B cell (primary cell): ENCODE data around the gene DLAT. TPM values are rescaled to one million over a fixed set of nuclear protein-coding genes. Genes with fewer than 3 reads are reported as not detected.

Source experiments
- ATAC-seq: fragments of 200-7000 bp; cut with Tn5 transposase; one replicate; pipeline ENCODE4 v1.10.0; 2021; ENCODE audit warnings: low read depth, mild to moderate bottlenecking, moderate number of reproducible peaks, moderate library complexity
- CTCF ChIA-PET: fragments of 350-600 bp; sonication (Branson Sonifier 250); formaldehyde crosslinking; loops from one replicate; lab custom pipeline; 2021; ENCODE audit warnings: antibody characterized with exemption, inconsistent platforms; lab: Charles Lee
- POLR2A ChIA-PET: fragments of 350-600 bp; sonication (Branson Sonifier 250); formaldehyde crosslinking; loops from one replicate; lab custom pipeline; 2021; ENCODE audit warnings: antibody characterized with exemption; lab: Charles Lee
- DNase-seq: peaks from one replicate; pipeline ENCODE4 v3.0.0; 2013
- H2AFZ ChIP-seq: 2 replicates; pipeline ENCODE4 v1.6.1; 2012; ENCODE audit warnings: mild to moderate bottlenecking, low read depth, low read length; ENCODE audit not compliant: insufficient read depth, poor library complexity, severe bottlenecking
- H3K27ac ChIP-seq, 2 donors: 1 replicate in 1 of 2; 2 replicates in 1 of 2; pipeline ENCODE4 v1.5.1; 2012 to 2013; ENCODE audit warnings: low read length in 2 of 2, mild to moderate bottlenecking in 2 of 2, moderate library complexity in 1 of 2
- H3K27me3 ChIP-seq, 4 experiments: fragments of 200-600 bp in 1 of 4; sonication (generic) in 1 of 4; replicated peaks in 1 of 4; 1 replicate in 2 of 4; 2 replicates in 2 of 4; pipeline versions ENCODE4 v1.6.1 to v1.7.0; 2013 to 2016; ENCODE audit warnings: low read length in 3 of 4, mild to moderate bottlenecking in 2 of 4, mixed read lengths in 1 of 4, moderate library complexity in 1 of 4; ENCODE audit not compliant: insufficient read depth in 4 of 4, control insufficient read depth in 3 of 4; ENCODE audit errors: control extremely low read depth in 1 of 4
- H3K36me3 ChIP-seq, 2 experiments: replicated peaks in 1 of 2; 1 replicate in 1 of 2; 2 replicates in 1 of 2; pipeline versions ENCODE4 v1.6.1 to v1.7.1; 2013; ENCODE audit warnings: low read length in 1 of 2; ENCODE audit not compliant: insufficient read depth in 2 of 2, control insufficient read depth in 1 of 2; ENCODE audit errors: control extremely low read depth in 1 of 2, extremely low read depth in 1 of 2
- H3K4me1 ChIP-seq, 2 donors: fragments of 200-600 bp in 1 of 2; sonication (generic) in 1 of 2; 1 replicate in 1 of 2; 2 replicates in 1 of 2; pipeline versions ENCODE4 v1.5.1 to v1.6.1; 2013 to 2017; ENCODE audit warnings: low read length in 2 of 2; ENCODE audit not compliant: control insufficient read depth in 2 of 2, insufficient read depth in 2 of 2
- H3K4me2 ChIP-seq: replicated peaks from 2 replicates; pipeline ENCODE3; 2012; ENCODE audit warnings: mild to moderate bottlenecking, low read depth, low read length; ENCODE audit not compliant: poor library complexity, severe bottlenecking
- H3K4me3 ChIP-seq, 5 experiments: fragments of 200-600 bp in 1 of 5; sonication (generic) in 1 of 5; 1 replicate in 3 of 5; 2 replicates in 2 of 5; pipeline versions ENCODE4 v1.5.1 to v1.7.0; 2011 to 2016; ENCODE audit warnings: low read length in 4 of 5, mild to moderate bottlenecking in 4 of 5, low read depth in 2 of 5, control low read depth in 1 of 5, moderate library complexity in 1 of 5; ENCODE audit not compliant: insufficient read depth in 1 of 5; ENCODE audit errors: control extremely low read depth in 1 of 5, extremely low read depth in 1 of 5
- H3K79me2 ChIP-seq: fragments of 200-600 bp; sonication (generic); one replicate; pipeline ENCODE4 v1.6.0; 2016; ENCODE audit warnings: low read length; ENCODE audit not compliant: control insufficient read depth, insufficient read depth
- H3K9ac ChIP-seq: fragments of 200-600 bp; sonication (generic); 2 replicates; pipeline ENCODE4 v1.6.1; 2017; ENCODE audit warnings: mild to moderate bottlenecking, low read length, moderate library complexity
- H3K9me3 ChIP-seq, 3 donors: one replicate each; pipeline versions ENCODE4 v1.6.1 to v1.7.1; 2013; ENCODE audit warnings: low read length in 2 of 3; ENCODE audit not compliant: control insufficient read depth in 2 of 3, insufficient read depth in 1 of 3; ENCODE audit errors: control extremely low read depth in 1 of 3
- H4K20me1 ChIP-seq: 2 replicates; pipeline ENCODE4 v1.6.0; 2012; ENCODE audit warnings: mild to moderate bottlenecking, low read length; ENCODE audit not compliant: insufficient read depth, control insufficient read depth, poor library complexity, severe bottlenecking
- H3K27ac Mint-ChIP-seq: one replicate; pipeline ENCODE4 v1.8.0; 2021; ENCODE audit warnings: mixed read lengths
- H3K27me3 Mint-ChIP-seq: one replicate; pipeline ENCODE4 v1.8.0; 2021; ENCODE audit warnings: mixed read lengths
- H3K4me1 Mint-ChIP-seq: one replicate; pipeline ENCODE4 v1.8.0; 2021; ENCODE audit warnings: mixed read lengths
- H3K4me3 Mint-ChIP-seq: one replicate; pipeline ENCODE4 v1.8.0; 2021; ENCODE audit warnings: mixed read lengths
- H3K9me3 Mint-ChIP-seq: one replicate; pipeline ENCODE4 v1.8.0; 2022; ENCODE audit warnings: mixed read lengths; ENCODE audit not compliant: insufficient read depth
- CTCF ChIP-seq: fragments of 200-600 bp; IDR thresholded peaks from one replicate; pipeline ENCODE4 v1.8.0; 2022; ENCODE audit warnings: antibody characterized with exemption, mild to moderate bottlenecking
- EZH2 ChIP-seq: IDR thresholded peaks from 2 replicates; pipeline ENCODE4 v1.6.1; 2012; ENCODE audit warnings: borderline replicate concordance, low read depth, mild to moderate bottlenecking, moderate library complexity, low read length; ENCODE audit not compliant: insufficient read depth, poor library complexity, severe bottlenecking
- WGBS: methylation state at CpG from one replicate; pipeline ENCODE4 v1.1.5; 2013; ENCODE audit warnings: missing lambda C conversion rate; ENCODE audit not compliant: insufficient coverage; 5-methylcytosine and 5-hydroxymethylcytosine counted together
- intact Hi-C: fragments of 100-400 bp; cut with micrococcal nuclease; formaldehyde crosslinking; loops from one replicate; pipeline ENCODE4 v1.10.0; 2022
- polyA plus RNA-seq: library from polyadenylated mRNA; depleted of rRNA; stranded (reverse); fragments of >200 nt; gene quantifications from 2 replicates; pipeline ENCODE4 v1.2.3, GENCODE V29; 2012
- total RNA-seq, 2 donors: library from RNA; stranded (reverse); fragments of 120-200 nt in 1 of 2; gene quantifications; 1 replicate in 1 of 2; 2 replicates in 1 of 2; pipeline versions ENCODE4 v1.2.3 to v1.2.4, GENCODE V29; 2013 to 2022

DLAT gene
- total and polyA plus RNA-seq, 2 donors (not counting 1 experiment from before 2014, with no cell fraction given), result 8.9 to 19.8 TPM

GRCh38 chr11:111999111-111999510, 26.1 kb upstream of the DLAT start:
- H3K4me3 ChIP-seq, result no peak overlapping the region
- no peak overlapping the region for H3K4me2 ChIP-seq
- H3K27me3 ChIP-seq, result no peaks in the 10 kb centered on the region
- peaks cover 3% of the 10 kb centered on the region for H3K4me1 Mint-ChIP-seq
- ATAC-seq (no peak), DNase-seq (no peak)
- peaks cover 5% of the 10 kb centered on the region for H3K27me3 Mint-ChIP-seq
- H3K79me2 ChIP-seq, result no peaks in the 10 kb centered on the region
- peaks cover 0 to under 1% of the 10 kb centered on the region in 2 donors for H3K4me1 ChIP-seq
- no peak overlapping the region for H3K27ac Mint-ChIP-seq
- ChIA-PET POLR2A (no interaction called here), CTCF (interaction anchor here (1.0 kb wide), 1 partner anchor 11 kb away, joined by 3 read pairs; no protein-coding TSS in a partner anchor)
- intact Hi-C loops, result no loop called here
- no peaks in the 10 kb centered on the region for H3K9me3 ChIP-seq
- H3K36me3 ChIP-seq, result no peaks in the 10 kb centered on the region
- H3K9ac ChIP-seq, result no peak overlapping the region
- no peaks in the 10 kb centered on the region for H3K9me3 Mint-ChIP-seq
- H3K4me3 Mint-ChIP-seq, result no peak overlapping the region
- no peak overlapping the region for H2AFZ ChIP-seq
- TF ChIP-seq CTCF (no peak), EZH2 (no peak)
- no peak overlapping the region for H3K27ac ChIP-seq
- H4K20me1 ChIP-seq, result no peaks in the 10 kb centered on the region

GRCh38 chr11:112000703-112001102, 24.5 kb upstream of the DLAT start:
- no peak for TF ChIP-seq EZH2
- TF ChIP-seq CTCF, result no peak
- H3K4me2 ChIP-seq, result no peak overlapping the region
- H3K4me1 ChIP-seq, result peaks cover 0 to 5% of the 10 kb centered on the region in 2 donors
- Mint-ChIP-seq H3K4me1 (peaks cover 7% of the 10 kb centered on the region), H3K4me3 (no peak overlapping the region), H3K27me3 (peaks cover 13% of the 10 kb centered on the region), H3K9me3 (no peaks in the 10 kb centered on the region), H3K27ac (no peak overlapping the region)
- WGBS, result no CpG with 5 or more reads among the region's 1 CpG
- CTCF ChIA-PET, result interaction anchor here (0.7 to 1.1 kb wide), 2 partner anchors 19 to 555 kb away, joined by 3 to 4 read pairs; no protein-coding TSS in a partner anchor
- H4K20me1 ChIP-seq, result no peaks in the 10 kb centered on the region
- H3K9me3 ChIP-seq, result no peaks in the 10 kb centered on the region
- no peaks in the 10 kb centered on the region for H3K36me3 ChIP-seq
- no peaks in the 10 kb centered on the region for H3K27me3 ChIP-seq
- no peaks in the 10 kb centered on the region for H3K79me2 ChIP-seq
- POLR2A ChIA-PET, result no interaction called here
- ATAC-seq (no peak), DNase-seq (no peak)
- intact Hi-C loops, result no loop called here
- H3K4me3 ChIP-seq, result no peak overlapping the region
- H3K27ac ChIP-seq, result no peak overlapping the region
- no peak overlapping the region for H3K9ac ChIP-seq
- no peak overlapping the region for H2AFZ ChIP-seq
